HG03571 (cell line): ENCODE results near the gene NR5A1.

ENCODE experiments used
- ATAC-seq: cut with Tn5 transposase; IDR thresholded peaks from one replicate; pipeline ENCODE4 v1.9.1; 2021; ENCODE audit not compliant: unreplicated experiment

Gene NR5A1

DNA sequence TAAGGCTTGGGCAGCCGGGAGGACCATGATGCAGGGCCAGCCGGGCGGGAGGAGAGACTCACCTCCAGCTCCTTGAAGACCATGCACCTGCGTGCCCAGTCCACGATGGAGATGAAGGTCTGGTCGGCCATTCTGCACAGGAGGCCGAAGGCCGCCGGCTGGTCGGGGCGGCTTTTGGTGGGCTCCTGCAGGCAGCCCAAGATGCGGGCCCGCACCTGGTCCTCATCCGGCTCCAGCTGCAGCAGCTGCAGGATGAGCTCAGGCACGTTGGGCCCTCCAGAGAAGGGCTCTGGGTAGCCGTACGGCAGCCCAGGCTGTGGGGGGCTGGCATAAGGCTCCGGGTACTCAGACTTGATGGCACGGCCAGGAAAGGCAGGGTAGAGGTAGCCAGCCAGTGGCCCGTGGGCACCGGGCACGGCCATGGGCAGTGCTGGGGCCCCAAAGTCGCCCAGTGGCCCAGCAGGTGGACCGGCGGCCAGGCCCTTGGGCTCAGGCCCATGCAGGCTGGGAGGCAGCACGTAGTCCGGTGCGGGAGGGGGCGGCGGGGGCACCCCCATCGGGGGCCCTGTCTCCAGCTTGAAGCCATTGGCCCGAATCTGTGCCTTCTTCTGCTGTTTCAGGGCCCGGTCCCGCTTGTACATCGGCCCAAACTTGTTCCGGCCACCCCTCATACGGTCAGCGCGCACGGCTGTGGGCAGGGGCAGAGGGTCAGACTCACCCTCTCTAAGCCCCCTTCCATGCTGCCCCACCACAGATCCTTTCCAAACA, 7.0 kb downstream of the NR5A1 start:
- ATAC-seq: no peak

GRCh38 chr9:124499216-124499615, 8.0 kb downstream of the NR5A1 start:
- ATAC-seq: no peak

GRCh38 chr9:124498499-124499146, 8.6 kb downstream of the NR5A1 start:
- no peak for ATAC-seq

- no peak for ATAC-seq
These were observed 9.2 kb downstream of the NR5A1 start for GRCh38 chr9:124498040-124498439.

DNA sequence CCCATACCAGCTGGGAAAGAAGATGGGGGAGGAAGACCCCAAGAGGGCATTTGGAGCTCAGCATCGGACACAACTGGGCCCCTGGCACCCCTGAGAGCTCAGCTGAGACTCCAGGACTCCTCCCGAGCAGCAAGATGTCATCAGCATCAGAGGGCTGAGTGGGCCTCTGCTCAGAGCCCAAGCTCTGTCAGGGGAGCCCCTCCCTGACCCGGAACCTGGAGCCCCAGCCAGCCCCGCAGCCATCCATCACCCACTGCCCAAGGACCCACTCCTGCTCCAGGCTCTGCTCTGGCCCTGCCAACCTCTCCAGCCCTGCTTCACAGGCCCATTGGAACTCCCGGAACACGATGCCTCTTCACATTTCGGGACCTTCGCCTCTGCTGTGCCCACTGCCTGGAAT, 9.8 kb downstream of the NR5A1 start:
- no peak for ATAC-seq

DNA sequence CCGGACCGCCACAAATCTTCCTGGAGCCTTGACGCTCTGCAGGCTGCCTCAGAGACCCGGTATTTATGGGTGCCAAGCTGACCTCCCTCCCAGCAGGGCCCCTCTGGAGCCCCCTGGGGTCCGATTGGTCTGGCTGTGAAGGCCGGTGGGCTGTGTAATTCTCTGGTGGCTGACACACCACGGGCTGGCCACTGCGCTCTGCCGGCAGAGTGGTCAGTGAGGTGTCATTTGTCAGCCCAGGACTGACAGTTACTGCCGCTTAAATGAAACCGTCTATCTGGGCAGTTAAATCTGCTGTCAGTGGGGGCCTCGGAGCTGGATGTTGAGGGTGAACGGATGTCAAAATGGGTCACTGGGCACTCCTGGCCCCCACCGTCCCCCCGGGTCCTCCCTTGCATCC, 10.7 kb downstream of the NR5A1 start:
- ATAC-seq: no peak

DNA sequence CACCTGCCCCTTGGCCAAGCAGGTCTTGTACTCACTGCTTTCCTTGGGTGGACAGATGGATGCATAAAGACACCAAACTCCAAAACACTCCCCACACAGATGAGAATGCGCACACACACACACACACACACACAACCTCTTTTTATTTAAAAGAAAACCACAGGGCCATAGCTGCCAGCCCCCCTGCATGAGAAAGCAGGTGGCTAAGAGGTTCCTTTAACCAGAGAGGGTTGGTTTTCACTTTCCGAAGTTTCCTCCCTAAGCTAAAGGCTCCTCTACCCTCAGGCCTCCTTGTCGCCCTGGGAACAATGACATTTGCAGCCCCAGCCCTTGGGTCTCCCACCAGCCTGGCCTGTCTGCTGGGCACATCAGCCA, 11.1 kb downstream of the NR5A1 start:
- ATAC-seq: no peak

DNA sequence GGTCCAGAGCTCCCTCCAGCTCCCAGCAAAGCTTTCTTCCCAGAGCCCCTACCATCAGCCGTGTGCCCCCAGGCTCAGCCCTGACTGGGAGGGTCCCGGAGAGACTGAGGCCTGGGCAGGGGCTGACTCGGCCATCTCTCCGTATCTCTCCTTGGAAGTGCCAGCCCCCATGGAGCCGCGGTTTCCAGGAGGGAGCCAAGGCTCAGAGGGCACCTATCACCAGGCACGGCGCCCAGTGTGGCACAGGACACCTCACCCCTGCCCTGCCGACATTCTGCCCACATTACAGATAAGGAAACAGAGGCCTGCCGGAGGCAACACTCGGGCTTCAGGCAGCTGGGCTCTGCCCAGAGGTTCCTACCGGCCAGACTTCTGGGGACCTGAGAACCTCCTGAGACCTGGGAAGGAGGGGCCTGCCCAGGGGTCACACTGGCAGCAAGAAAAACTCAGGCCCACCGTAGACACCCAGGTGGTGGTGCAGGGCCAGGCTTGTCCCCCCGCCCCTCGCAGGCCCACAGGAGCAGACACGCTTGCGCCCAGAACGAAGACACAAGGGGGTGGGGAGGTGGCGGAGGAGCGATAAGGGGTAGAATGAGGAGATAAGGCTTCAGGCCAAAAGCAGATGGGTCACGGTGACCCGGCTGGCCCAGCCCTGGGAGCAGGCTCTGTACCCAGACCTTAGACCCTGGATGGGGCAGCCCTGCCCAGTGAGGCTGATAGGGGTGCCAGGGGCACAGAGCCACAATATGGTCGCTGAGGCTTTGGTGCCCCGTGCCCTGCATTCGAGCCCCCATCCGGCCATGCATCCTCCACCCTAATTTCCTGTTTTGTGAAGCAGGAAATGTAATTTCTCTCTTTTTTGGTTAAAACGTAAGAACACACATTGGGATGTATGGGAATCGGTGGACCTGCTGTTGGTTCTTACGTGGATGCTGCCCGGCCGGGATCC, 11.8 kb downstream of the NR5A1 start:
- no peak for ATAC-seq

- no peak for ATAC-seq
These were observed 13.3 kb downstream of the NR5A1 start for GRCh38 chr9:124493794-124494479.

GRCh38 chr9:124493218-124493617, 14.0 kb downstream of the NR5A1 start:
- no peak for ATAC-seq

DNA sequence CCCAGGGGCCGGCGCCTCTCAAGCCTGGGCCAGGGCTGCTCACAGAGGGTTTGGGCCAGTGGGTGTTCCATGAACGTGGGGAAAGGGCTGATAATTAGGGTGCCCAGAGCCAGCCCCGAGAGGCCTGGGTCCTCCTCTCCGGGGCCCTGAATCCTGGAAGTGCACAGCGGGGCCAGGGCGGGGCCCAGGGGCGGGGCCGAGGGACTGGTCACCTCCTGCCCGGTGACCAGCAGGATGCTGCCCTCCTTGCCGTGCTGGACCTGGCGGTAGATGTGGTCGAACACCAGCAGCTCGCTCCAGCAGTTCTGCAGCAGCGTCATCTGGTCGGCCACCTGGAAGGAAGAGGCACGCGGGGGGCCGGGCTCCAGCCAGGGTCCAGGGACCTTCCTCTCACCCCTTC, 14.4 kb downstream of the NR5A1 start:
- ATAC-seq: no peak

DNA sequence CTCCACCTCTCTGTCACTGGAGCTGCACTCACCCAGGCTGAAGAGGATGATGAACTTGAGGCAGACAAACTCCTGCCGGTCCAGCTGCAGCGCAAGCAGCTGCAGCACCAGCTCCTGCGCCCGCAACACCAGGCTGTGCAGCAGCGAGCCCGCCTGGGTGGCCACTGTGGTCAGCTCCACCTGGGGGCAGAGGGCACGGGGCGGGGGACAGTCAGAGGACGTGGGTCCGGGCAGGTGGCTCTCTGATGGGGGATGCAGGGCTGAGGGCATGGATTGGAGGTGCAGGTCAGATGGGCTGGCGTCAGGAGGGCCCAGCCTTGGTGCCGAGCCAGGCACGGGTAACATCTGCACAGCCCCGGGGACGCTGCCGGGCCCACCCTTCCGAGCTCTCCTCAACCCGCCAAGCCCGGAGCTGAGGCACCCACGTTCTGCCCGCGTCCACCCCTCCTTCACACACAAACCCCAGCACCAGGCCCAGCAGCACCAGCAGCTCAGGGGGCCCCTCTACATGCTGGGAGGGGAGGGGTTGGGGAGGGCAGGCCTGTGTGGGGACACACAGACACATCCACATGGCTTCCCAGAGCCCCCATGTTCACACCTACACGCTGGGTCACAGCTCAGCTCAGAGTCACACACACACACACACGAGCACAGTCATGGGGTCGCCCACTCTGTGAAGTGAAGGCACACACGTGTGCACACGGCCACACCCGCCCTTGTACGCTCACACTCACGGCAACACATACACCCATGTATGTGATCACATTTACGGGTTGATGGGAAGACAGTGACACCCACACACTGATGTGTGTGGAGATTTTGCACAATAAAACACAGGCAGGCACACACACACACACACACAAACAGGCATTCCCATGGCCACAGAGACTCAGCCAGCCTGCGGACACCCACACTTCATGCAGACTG, 15.9 kb downstream of the NR5A1 start:
- ATAC-seq: no peak

GRCh38 chr9:124490004-124490403, 17.2 kb downstream of the NR5A1 start:
- ATAC-seq: no peak

GRCh38 chr9:124489222-124489621, 18.0 kb downstream of the NR5A1 start:
- no peak for ATAC-seq

DNA sequence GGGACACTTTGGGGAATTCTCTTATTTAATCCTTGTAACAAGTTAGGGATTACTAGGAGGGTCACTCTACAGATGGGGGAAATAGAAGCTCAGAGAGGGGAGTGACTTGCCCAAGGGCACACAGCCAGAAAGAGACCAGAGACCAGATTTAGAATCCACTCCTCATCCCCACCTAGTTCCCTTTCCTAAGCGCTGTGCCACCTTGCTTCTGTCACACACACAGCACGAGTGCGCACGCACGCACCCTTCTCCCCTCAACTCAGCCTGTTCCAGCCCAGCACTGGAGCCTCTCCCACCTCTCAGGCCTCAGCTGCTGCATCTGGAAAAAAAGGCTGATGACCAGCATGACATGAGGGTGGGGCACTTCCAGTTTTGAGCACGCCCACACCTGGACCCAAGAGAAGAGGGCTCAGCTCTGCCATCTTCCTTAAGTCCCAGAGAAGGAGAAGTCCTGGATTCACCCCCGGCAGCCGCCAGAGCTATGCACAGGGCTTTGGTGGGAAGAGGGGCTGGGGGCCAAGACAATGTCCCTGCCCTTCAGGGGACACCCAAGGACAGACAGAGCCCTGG, 18.5 kb downstream of the NR5A1 start:
- ATAC-seq: no peak

- ATAC-seq: no peak
These were observed 19.7 kb downstream of the NR5A1 start for GRCh38 chr9:124487260-124488182.

- ATAC-seq: no peak
These were observed 20.4 kb downstream of the NR5A1 start for GRCh38 chr9:124486778-124487259.

GRCh38 chr9:124485936-124486335, 21.3 kb downstream of the NR5A1 start:
- no peak for ATAC-seq
